Neural cell (in vitro differentiated cells): ENCODE results near the gene PBX1.

Experiments
- CTCF ChIP-seq: fragments of 450-650 bp; IDR thresholded peaks from 2 replicates; pipeline ENCODE4 v1.5.1; 2014; ENCODE audit warnings: antibody characterized with exemption, mild to moderate bottlenecking, moderate library complexity; ENCODE audit not compliant: poor library complexity, severe bottlenecking
- EP300 ChIP-seq: fragments of 450-650 bp; conservative IDR thresholded peaks from 2 replicates; pipeline ENCODE4 v1.6.1; 2014; ENCODE audit warnings: antibody characterized with exemption, mild to moderate bottlenecking, moderate library complexity; ENCODE audit not compliant: poor library complexity, severe bottlenecking
- EZH2 ChIP-seq: fragments of 200-600, 300-800 bp; shearing (Covaris generic), sonication (generic); IDR thresholded peaks from 2 replicates; pipeline ENCODE4 v1.6.1; 2014; ENCODE audit warnings: antibody characterized with exemption, low read length, borderline replicate concordance, mild to moderate bottlenecking; ENCODE audit not compliant: insufficient read depth, poor library complexity, severe bottlenecking

GRCh38 chr1:164651351-164651951 lies 92.5 kb downstream of the PBX1 start:
- TF ChIP-seq CTCF (no peak), EZH2 (no peak), EP300 (peak; percentile 72)
